ENCODE data around the gene CEP44.
"Not testable (repeated sequence)": the region's sequence is repeated elsewhere in the genome, so short reads cannot be mapped to it uniquely, and the experiment has no call there.

CEP44 gene

GRCh38 chr4:174259580-174259979, 24.1 kb upstream of the CEP44 start:
- TF ChIP-seq CTCF (IDR thresholded peaks at IDR 0.05) = no peak
- Histone ChIP-seq H3K4me1 (ENCODE audit: control insufficient read depth in 1 of 2, insufficient read depth in 1 of 2, low read depth in 1 of 2, low read length in 1 of 2) (no peaks in the 10 kb centered on the region), H3K27me3 (no peaks in the 10 kb centered on the region), H3K27ac (no peak overlapping the region), H3K9me3 (no peaks in the 10 kb centered on the region), H3K36me3 (peaks cover 46% of the 10 kb centered on the region), H3K4me3 (ENCODE audit: low read depth in 1 of 2, low read length in 1 of 2) (no peak overlapping the region)

- peaks cover 41% of the 10 kb centered on the region for H3K36me3 ChIP-seq
- no peaks in the 10 kb centered on the region for H3K4me1 ChIP-seq (ENCODE audit: control insufficient read depth in 1 of 2, insufficient read depth in 1 of 2, low read depth in 1 of 2, low read length in 1 of 2)
- H3K4me3 ChIP-seq (ENCODE audit: low read depth in 1 of 2, low read length in 1 of 2) = no peak overlapping the region
- H3K27me3 ChIP-seq = no peaks in the 10 kb centered on the region
- no peak for TF ChIP-seq CTCF (IDR thresholded peaks at IDR 0.05)
- no peaks in the 10 kb centered on the region for H3K9me3 ChIP-seq
- H3K27ac ChIP-seq = no peak overlapping the region
These were observed 23.6 kb upstream of the CEP44 start for GRCh38 chr4:174260099-174260498.

- H3K9me3 ChIP-seq; H3K4me3 ChIP-seq (ENCODE audit: low read depth in 1 of 2, low read length in 1 of 2); H3K27me3 ChIP-seq; H3K4me1 ChIP-seq (ENCODE audit: control insufficient read depth in 1 of 2, insufficient read depth in 1 of 2, low read depth in 1 of 2, low read length in 1 of 2); H3K27ac ChIP-seq: not testable (repeated sequence)
- H3K36me3 ChIP-seq = peaks cover 34% of the 10 kb centered on the region
These were observed 22.3 kb upstream of the CEP44 start for GRCh38 chr4:174261432-174261831.

GRCh38 chr4:174262624-174263444, 20.9 kb upstream of the CEP44 start:
- TF ChIP-seq CTCF (IDR thresholded peaks at IDR 0.05) = no peak
- no peaks in the 10 kb centered on the region for H3K27me3 ChIP-seq
- no peak overlapping the region for H3K4me3 ChIP-seq (ENCODE audit: low read depth in 1 of 2, low read length in 1 of 2)
- peaks cover 23% of the 10 kb centered on the region for H3K36me3 ChIP-seq
- H3K4me1 ChIP-seq (ENCODE audit: control insufficient read depth in 1 of 2, insufficient read depth in 1 of 2, low read depth in 1 of 2, low read length in 1 of 2) = no peaks in the 10 kb centered on the region
- H3K27ac ChIP-seq = no peak overlapping the region
- no peaks in the 10 kb centered on the region for H3K9me3 ChIP-seq

GRCh38 chr4:174263445-174263736, 20.3 kb upstream of the CEP44 start:
- no peaks in the 10 kb centered on the region for H3K9me3 ChIP-seq
- H3K27me3 ChIP-seq = no peaks in the 10 kb centered on the region
- no peak overlapping the region for H3K27ac ChIP-seq
- H3K4me3 ChIP-seq (ENCODE audit: low read depth in 1 of 2, low read length in 1 of 2) = no peak overlapping the region
- no peaks in the 10 kb centered on the region for H3K4me1 ChIP-seq (ENCODE audit: control insufficient read depth in 1 of 2, insufficient read depth in 1 of 2, low read depth in 1 of 2, low read length in 1 of 2)
- TF ChIP-seq CTCF (IDR thresholded peaks at IDR 0.05) = no peak
- peaks cover 19% of the 10 kb centered on the region for H3K36me3 ChIP-seq

- Histone ChIP-seq H3K9me3 (no peaks in the 10 kb centered on the region), H3K27ac (no peak overlapping the region), H3K27me3 (no peaks in the 10 kb centered on the region), H3K4me1 (ENCODE audit: control insufficient read depth in 1 of 2, insufficient read depth in 1 of 2, low read depth in 1 of 2, low read length in 1 of 2) (peaks cover 0 to under 1% of the 10 kb centered on the region in 2 experiments), H3K36me3 (peaks cover 10% of the 10 kb centered on the region), H3K4me3 (ENCODE audit: low read depth in 1 of 2, low read length in 1 of 2) (no peak overlapping the region)
- no peak for TF ChIP-seq CTCF (IDR thresholded peaks at IDR 0.05)
These were observed 17.8 kb upstream of the CEP44 start for GRCh38 chr4:174265916-174266315.
